Activated CD8-positive, alpha-beta memory T cell treated with anti-CD3 and anti-CD28 coated beads for 48 hours (primary cell): Measurements from ENCODE around the gene CDH8.
"Not testable (repeated sequence)": the region's sequence is repeated elsewhere in the genome, so short reads cannot be mapped to it uniquely, and the experiment has no call there.

ENCODE experiments used
- DNase-seq, 3 experiments: peaks; one replicate each; pipeline ENCODE4 v3.0.0-alpha.2; 2020; ENCODE audit warnings: low read depth in 2 of 3, low spot score in 2 of 3

CDH8 gene

GRCh38 chr16:61872778-61873119 lies 163.5 kb downstream of the CDH8 start:
- no peak for DNase-seq

- DNase-seq = no peak
Observed at GRCh38 chr16:61871837-61872777, 164.1 kb downstream of the CDH8 start.

DNA sequence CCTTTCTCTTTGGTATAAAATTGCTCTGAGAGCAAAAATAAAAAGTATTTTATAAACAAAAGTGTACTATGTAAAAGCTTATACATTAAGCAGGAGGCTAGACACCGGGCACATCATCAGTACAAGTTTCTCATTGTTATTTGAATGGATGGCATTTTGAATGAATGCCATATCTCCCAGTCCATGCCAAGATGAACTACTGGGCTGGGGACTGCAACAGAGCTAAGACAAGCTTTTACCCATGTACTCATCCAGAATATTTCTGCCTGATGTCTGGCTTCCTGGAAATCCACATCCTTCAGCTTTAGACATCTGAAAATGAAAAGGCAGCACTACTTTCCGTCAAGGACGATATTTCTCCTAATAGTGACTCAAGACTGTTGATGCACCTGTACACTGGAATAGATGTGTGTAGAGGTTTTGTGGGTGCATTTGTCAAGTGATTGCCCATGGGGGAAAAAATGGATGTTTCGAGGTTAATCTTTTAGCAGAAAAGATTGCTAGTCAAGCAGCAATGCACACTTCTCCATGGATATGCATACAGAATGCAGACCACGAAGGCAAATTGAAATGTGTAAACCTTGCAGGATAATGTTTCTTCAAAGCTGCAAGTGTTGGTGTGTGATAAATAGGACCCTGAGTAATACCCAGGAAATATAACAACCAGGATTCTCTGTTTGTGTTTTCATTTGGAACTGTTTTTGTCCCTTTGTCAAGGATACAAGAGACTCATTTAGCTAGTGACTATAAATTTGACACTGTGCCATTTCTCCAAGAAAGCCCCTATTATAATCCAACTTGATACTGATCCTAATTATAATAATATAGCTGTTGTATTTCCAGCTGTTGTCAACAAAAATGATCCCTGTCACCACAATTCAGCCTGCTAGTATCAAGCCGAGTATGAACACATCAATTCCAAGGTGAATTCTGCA lies 173.8 kb downstream of the CDH8 start:
- no peak for DNase-seq

GRCh38 chr16:61858988-61859387 lies 177.2 kb downstream of the CDH8 start:
- DNase-seq = no peak

GRCh38 chr16:61842666-61843065 lies 193.6 kb downstream of the CDH8 start:
- DNase-seq = no peak

GRCh38 chr16:61836804-61837393 lies 199.3 kb downstream of the CDH8 start:
- no peak for DNase-seq

DNA sequence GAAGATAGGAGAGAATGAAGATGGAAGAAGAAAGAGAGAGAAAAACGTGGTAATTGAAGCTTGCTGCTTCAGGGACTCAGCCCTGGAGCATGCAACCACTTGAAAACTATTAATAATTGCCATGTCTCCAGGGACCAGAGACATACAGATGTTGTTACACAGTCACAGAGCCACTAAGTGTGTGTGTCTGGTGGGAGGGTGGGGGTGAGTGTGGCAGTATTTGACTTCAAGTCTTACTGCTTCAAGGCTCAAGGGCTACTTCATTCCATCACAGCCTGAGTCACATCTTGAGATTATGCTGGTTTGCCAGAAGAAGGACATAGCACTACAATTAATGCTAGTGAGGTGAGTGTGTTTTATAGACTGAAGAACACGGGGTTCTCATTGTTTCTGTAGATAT lies 202.2 kb downstream of the CDH8 start:
- DNase-seq = no peak

- DNase-seq = no peak
Observed at GRCh38 chr16:61831351-61831917, 204.8 kb downstream of the CDH8 start.

DNA sequence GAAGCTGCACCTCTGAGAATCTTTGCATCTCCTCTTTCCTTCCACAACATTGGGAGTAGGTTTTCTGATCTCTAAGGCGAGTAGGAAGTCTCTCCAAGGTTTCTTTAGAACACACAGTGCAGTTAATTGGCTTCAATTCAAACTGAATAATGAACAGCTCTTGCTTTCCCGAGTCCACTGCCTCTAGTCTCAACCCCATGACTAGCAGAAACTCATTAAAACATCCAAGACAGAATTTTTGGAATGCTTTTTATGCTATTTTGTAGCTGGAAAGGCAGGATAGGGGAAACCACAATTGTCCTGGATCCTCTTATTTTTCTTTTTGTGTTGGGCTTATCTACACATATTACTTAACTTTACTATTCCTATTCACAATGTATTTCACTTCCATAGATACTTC lies 206.6 kb downstream of the CDH8 start:
- DNase-seq = no peak

GRCh38 chr16:61823326-61823725 lies 212.9 kb downstream of the CDH8 start:
- DNase-seq = no peak

- no peak for DNase-seq
Observed at GRCh38 chr16:61820820-61821219, 215.4 kb downstream of the CDH8 start.

- no peak for DNase-seq
Observed at GRCh38 chr16:61820398-61820797, 215.8 kb downstream of the CDH8 start.

- no peak for DNase-seq
Observed at GRCh38 chr16:61818850-61819249, 217.4 kb downstream of the CDH8 start.

- no peak for DNase-seq
Observed at GRCh38 chr16:61817583-61818278, 218.5 kb downstream of the CDH8 start.

DNA sequence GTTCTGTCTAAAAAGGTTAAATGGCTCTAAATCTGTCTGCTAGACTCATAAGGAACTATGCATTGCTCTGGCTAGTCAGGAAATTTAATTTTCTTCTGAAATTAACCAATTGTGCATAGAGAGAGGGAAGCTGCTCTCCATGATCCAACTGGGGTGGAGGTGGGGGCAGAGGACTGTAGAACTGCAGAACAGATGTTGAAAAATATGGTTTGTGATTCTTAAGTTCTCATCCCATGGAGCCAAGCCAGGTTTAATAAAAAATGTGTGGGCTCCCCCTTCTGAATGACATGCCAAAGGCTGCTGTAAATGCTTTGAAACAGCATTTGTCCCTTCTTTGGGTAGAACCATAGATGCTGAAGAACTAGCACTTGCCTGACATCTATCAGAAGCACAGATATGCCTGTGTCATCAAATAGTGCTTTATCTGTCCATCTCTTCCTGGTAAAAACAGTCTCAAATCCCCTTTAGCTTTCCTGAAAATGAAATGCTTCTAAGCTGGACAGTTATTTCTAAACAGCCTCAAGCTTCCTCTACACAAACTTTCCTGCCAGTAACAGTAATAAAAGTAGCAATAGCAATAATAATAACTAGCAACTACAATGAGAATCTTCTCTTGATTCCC lies 221.4 kb downstream of the CDH8 start:
- DNase-seq = no peak

- no peak for DNase-seq
Observed at GRCh38 chr16:61813339-61813738, 222.9 kb downstream of the CDH8 start.

DNA sequence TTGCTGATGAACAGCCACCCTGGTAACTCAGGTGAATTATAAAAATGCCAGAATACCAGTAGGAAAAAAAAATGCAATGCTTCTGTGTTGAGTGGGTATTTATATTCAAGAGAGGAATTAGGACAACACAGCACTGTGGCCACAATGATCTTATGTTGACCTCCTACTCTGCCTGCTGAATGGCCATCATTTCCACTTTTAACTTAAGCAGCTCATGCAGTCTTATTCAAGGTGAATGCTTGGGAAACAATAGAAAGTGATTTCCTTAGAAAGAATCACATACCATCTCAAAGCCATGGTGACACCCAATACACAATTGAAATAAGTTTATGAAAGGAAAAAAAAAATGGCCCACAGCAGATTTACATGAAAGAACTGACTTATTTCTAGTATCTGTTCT lies 224.0 kb downstream of the CDH8 start:
- no peak for DNase-seq

DNA sequence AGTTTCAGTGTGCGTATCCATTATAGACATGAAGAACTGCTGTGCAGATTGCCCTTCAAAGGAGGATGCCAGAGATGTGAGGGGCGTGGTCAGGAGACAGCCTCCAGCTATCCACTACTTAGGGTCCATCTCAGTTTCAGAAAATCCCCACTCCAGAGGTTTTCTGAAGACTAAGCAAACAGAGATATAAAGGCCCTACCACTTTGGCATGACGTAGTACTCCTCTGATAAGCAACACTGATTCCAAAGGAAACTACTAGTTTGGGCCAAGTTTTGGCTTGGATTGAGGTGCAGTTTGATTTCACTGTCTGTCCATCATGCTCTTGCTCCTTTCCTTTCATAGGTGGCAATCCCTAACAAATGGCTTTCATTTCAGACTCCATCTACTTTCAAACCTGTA lies 228.7 kb downstream of the CDH8 start:
- DNase-seq = no peak

DNA sequence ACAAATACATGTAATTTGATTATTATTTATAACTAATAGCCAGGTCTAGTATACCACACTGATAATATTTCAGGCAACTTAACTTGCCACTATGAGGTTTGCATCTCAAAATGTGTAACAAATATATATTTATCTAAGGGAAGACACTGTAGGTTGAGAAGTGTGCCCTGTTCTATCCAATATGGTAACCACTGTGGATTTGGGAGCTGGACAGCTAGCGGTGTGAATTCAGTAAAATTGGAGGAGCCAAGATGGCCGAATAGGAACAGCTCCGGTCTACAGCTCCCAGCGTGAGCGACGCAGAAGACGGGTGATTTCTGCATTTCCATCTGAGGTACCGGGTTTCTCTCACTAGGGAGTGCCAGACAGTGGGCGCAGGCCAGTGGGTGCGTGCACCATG lies 235.0 kb downstream of the CDH8 start:
- DNase-seq = not testable (repeated sequence)

- no peak for DNase-seq
Observed at GRCh38 chr16:61798741-61799140, 237.5 kb downstream of the CDH8 start.
